ENCODE measurements around the gene YBX2.
"Not testable (repeated sequence)": the region's sequence is repeated elsewhere in the genome, so short reads cannot be mapped to it uniquely, and the experiment has no call there.

DNA sequence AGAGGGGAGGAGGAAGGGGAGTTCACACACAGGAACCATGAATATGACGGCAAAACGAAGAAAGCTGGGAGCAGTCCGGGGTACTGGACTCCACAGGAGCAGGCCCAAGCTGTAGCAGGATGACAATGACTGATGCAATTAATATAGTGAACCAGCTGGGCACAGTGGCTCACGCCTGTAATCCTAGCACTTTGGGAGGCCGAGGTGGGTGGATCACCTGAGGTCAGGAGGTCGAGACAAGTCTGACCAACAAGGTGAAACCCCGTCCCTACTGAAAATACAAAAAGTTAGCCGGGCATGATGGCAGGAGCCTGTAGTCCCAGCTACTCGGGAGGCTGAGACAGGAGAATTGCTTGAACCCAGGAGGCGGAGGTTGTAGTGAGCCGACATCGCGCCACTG is 41.3 kb upstream of the YBX2 start:
- TF ChIP-seq, protein P1, sequence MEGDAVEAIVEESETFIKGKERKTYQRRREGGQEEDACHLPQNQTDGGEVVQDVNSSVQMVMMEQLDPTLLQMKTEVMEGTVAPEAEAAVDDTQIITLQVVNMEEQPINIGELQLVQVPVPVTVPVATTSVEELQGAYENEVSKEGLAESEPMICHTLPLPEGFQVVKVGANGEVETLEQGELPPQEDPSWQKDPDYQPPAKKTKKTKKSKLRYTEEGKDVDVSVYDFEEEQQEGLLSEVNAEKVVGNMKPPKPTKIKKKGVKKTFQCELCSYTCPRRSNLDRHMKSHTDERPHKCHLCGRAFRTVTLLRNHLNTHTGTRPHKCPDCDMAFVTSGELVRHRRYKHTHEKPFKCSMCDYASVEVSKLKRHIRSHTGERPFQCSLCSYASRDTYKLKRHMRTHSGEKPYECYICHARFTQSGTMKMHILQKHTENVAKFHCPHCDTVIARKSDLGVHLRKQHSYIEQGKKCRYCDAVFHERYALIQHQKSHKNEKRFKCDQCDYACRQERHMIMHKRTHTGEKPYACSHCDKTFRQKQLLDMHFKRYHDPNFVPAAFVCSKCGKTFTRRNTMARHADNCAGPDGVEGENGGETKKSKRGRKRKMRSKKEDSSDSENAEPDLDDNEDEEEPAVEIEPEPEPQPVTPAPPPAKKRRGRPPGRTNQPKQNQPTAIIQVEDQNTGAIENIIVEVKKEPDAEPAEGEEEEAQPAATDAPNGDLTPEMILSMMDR (IDR thresholded peaks at IDR 0.05): not testable (repeated sequence)
- TF ChIP-seq POLR2A (IDR thresholded peaks at IDR 0.05): not testable (repeated sequence)
